SK-N-SH (cell line): ENCODE data around the gene RIMS1.

Source experiments
- EP300 ChIP-seq, 2 experiments: IDR thresholded peaks; 2 replicates each; pipeline versions ENCODE4 v1.4.0 to v1.6.1; 2012; ENCODE audit warnings: borderline replicate concordance in 1 of 2, low read depth in 1 of 2, low read length in 1 of 2
- JUND ChIP-seq: IDR thresholded peaks from 2 replicates; pipeline ENCODE4 v1.4.0; 2012
- MEF2A ChIP-seq: IDR thresholded peaks from 2 replicates; pipeline ENCODE4 v1.4.0; 2012; ENCODE audit warnings: low read depth, borderline replicate concordance
- SIN3A ChIP-seq: IDR thresholded peaks from 2 replicates; pipeline ENCODE4 v1.6.1; 2012; ENCODE audit warnings: low read depth, mild to moderate bottlenecking, low read length, moderate library complexity, borderline replicate concordance
- TF ChIP-seq, protein P1 (sequence below): fragments of 200-600 bp; sonication (generic); IDR thresholded peaks from 2 replicates; pipeline ENCODE4 v1.6.1; 2017; ENCODE audit warnings: antibody characterized with exemption, mild to moderate bottlenecking, moderate library complexity
- TF ChIP-seq, protein P2 (sequence below): IDR thresholded peaks from 2 replicates; pipeline ENCODE4 v1.4.0; 2012; ENCODE audit warnings: low read depth
- TF ChIP-seq, protein P3 (sequence below): IDR thresholded peaks from 2 replicates; pipeline ENCODE4; 2012

DNA sequence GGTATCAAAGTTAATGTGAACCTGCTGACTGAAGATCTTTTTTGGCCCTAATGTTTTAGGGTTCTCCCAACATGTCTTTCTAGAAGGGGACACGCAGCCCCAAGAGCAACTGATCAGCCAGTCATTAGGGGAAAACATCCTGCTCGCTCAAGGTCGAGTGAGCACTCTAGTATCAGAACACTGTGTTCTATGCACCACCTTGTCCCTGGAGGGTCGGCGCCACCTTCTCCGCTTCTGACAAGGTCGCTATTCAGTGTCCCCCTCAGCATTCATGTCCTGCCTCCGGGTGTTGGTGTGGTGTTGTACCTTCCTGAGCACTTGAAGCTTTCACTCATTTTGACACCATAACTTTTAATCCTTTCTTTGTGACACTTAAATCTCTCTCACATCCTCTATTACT is 404.3 kb downstream of the RIMS1 start:
- TF ChIP-seq, protein P1, sequence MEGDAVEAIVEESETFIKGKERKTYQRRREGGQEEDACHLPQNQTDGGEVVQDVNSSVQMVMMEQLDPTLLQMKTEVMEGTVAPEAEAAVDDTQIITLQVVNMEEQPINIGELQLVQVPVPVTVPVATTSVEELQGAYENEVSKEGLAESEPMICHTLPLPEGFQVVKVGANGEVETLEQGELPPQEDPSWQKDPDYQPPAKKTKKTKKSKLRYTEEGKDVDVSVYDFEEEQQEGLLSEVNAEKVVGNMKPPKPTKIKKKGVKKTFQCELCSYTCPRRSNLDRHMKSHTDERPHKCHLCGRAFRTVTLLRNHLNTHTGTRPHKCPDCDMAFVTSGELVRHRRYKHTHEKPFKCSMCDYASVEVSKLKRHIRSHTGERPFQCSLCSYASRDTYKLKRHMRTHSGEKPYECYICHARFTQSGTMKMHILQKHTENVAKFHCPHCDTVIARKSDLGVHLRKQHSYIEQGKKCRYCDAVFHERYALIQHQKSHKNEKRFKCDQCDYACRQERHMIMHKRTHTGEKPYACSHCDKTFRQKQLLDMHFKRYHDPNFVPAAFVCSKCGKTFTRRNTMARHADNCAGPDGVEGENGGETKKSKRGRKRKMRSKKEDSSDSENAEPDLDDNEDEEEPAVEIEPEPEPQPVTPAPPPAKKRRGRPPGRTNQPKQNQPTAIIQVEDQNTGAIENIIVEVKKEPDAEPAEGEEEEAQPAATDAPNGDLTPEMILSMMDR, result no peak
- TF ChIP-seq JUND (no peak), MEF2A (no peak), SIN3A (no peak), EP300 (IDR thresholded peaks at IDR 0.05; ENCODE audit: borderline replicate concordance in 1 of 2, low read depth in 1 of 2, low read length in 1 of 2) (no peak)
- TF ChIP-seq, protein P2, sequence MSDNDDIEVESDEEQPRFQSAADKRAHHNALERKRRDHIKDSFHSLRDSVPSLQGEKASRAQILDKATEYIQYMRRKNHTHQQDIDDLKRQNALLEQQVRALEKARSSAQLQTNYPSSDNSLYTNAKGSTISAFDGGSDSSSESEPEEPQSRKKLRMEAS, result no peak
- TF ChIP-seq, protein P3, sequence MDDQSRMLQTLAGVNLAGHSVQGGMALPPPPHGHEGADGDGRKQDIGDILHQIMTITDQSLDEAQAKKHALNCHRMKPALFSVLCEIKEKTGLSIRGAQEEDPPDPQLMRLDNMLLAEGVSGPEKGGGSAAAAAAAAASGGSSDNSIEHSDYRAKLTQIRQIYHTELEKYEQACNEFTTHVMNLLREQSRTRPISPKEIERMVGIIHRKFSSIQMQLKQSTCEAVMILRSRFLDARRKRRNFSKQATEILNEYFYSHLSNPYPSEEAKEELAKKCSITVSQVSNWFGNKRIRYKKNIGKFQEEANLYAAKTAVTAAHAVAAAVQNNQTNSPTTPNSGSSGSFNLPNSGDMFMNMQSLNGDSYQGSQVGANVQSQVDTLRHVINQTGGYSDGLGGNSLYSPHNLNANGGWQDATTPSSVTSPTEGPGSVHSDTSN, result no peak
